ENCODE data around the gene ATP2C1.

ATP2C1 gene

DNA sequence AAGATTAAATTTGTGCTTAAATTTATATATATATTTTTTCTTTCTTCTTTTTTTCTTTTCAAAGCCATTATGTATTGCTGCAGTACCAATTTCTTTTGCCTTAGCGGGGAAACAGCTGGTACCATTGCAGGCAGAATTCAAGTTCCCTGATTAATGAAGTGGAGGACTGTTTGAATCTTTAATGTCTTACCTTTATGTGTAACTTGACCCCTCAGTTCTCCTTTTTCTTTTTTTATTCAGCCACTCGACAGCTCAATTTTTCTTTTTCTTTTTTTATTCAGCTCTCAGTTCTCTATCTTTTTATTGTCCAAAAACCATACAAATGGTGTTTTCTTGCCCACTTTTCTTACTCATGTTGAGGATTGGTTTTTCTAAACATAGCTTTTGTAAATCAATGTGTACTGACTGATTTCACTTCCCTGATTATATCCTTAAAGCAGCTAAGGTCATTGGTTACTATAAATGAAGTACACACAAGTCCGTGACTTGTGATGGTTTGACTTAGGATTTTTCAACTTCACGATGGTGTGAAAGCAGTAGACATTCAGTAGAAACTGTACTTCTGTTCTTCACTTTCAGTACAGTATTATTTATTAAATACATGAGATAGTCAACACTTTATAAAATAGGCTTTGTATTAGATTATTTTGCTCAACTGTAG lies 22.8 kb downstream of the ATP2C1 start:
- TF ChIP-seq, protein P1, sequence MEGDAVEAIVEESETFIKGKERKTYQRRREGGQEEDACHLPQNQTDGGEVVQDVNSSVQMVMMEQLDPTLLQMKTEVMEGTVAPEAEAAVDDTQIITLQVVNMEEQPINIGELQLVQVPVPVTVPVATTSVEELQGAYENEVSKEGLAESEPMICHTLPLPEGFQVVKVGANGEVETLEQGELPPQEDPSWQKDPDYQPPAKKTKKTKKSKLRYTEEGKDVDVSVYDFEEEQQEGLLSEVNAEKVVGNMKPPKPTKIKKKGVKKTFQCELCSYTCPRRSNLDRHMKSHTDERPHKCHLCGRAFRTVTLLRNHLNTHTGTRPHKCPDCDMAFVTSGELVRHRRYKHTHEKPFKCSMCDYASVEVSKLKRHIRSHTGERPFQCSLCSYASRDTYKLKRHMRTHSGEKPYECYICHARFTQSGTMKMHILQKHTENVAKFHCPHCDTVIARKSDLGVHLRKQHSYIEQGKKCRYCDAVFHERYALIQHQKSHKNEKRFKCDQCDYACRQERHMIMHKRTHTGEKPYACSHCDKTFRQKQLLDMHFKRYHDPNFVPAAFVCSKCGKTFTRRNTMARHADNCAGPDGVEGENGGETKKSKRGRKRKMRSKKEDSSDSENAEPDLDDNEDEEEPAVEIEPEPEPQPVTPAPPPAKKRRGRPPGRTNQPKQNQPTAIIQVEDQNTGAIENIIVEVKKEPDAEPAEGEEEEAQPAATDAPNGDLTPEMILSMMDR (IDR thresholded peaks at IDR 0.05; ENCODE audit: insufficient read depth, low read depth, low read length, missing control alignments), result no peak
- no peak overlapping the region for H3K4me3 ChIP-seq (ENCODE audit: low read depth, low read length)
- peak; percentile 58 for DNase-seq (ENCODE audit: low read depth)

DNA sequence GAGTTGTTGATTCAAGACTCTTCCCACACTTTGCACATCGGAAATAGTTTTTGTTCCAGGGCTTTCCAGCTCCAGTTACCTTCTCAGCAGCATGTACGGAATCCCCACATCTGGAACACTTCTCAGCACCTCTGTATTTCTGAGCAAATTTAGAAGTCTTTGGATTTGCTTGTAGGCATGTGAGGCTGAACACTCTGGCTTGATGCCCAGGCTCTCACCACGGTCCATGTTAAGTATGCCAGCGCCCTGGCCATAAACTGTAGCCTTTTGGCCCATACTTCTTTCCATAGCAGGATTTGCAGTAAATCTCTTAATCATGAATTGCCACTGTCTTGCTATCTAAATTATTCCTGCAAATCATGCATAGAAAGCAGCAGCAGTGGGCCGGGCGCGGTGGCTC lies 24.4 kb downstream of the ATP2C1 start:
- no peak for DNase-seq (ENCODE audit: low read depth)
- TF ChIP-seq, protein P1 (IDR thresholded peaks at IDR 0.05; ENCODE audit: insufficient read depth, low read depth, low read length, missing control alignments), result no peak
- H3K4me3 ChIP-seq (ENCODE audit: low read depth, low read length), result no peak overlapping the region

DNA sequence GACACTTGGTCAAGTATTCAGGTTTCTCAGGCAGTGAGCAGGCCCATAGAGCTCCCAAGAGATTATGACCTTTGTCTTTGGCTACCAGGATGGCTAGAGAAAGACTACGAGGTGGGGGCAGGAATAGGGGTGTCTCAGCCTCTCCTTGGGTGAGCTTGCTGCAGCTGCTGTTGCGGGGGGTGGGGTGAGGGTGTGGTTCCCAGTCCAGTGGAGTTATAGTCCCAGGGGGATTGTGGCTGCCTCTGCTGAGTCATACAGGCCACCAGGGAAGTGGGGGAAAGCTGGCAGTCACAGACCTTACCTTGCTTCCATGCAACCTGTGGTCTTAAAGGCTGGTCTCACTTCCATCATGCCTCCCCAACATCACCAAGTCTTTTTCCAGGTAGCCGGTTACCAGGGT lies 31.7 kb downstream of the ATP2C1 start:
- H3K4me3 ChIP-seq (ENCODE audit: low read depth, low read length), result no peak overlapping the region
- peak; percentile 88 for DNase-seq (ENCODE audit: low read depth)

DNA sequence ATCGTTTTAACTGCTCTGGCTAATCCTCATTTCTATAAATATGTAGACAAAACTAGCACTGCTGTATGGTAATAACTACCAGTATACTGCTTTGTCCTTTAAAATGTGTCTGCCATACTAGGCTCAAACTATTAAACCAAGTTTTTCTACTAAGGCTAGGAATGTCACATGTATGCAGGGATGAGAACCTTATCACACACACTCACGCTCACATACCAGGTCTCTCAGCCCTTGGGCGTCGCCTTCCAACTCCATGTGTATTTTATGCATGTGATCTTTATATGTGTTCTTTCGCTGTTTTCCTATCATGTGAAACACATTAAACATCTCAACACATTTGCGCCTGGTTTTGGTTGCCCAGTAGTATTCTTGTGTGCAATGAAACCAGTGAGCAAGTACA lies 32.6 kb downstream of the ATP2C1 start:
- TF ChIP-seq, protein P1 (IDR thresholded peaks at IDR 0.05; ENCODE audit: insufficient read depth, low read depth, low read length, missing control alignments), result no peak
- H3K4me3 ChIP-seq (ENCODE audit: low read depth, low read length), result no peak overlapping the region
- DNase-seq (ENCODE audit: low read depth), result no peak

More for the DNA sequence above, 31.7 kb downstream of the ATP2C1 start:
- TF ChIP-seq, protein P1 (IDR thresholded peaks at IDR 0.05; ENCODE audit: insufficient read depth, low read depth, low read length, missing control alignments), result no peak

DNA sequence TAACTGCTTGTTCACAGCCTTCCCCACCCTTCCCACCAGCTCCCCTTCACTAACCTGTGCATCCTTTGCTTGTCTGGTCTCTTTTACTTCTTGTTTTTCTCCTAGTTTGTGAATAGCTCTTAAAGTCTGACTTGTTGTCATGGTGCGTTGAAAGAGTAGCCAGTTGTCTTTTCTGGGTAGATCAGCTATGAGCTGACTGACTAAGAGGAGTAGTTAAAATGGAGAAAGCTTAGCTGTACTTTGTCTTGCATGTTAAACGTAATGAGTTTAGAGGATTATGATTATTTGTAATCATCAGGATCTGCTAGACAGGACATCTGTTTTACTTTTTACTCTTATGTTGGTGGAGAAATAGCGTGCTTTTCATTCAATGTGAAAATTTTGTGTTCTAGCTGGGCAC lies 35.9 kb downstream of the ATP2C1 start:
- no peak overlapping the region for H3K4me3 ChIP-seq (ENCODE audit: low read depth, low read length)
- TF ChIP-seq, protein P1 (IDR thresholded peaks at IDR 0.05; ENCODE audit: insufficient read depth, low read depth, low read length, missing control alignments), result no peak
- DNase-seq (ENCODE audit: low read depth), result no peak

DNA sequence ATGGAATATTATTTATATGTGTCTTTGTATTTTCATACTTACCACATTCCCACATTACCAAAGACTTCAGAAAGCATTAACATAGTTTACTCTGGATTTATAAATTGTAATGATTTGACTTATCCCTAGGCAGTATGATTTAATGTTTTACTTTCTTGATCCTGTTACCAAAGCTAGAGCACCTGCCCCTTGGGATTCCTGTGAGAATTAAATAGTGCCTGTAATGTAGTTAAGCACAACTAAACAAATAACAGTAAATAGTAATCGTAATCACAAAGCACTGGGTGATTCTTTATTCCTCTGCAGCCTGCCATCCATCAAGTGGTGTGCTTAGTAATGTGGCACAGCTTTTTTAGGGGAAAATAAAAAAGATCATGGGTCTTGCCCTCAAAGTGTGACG lies 39.1 kb downstream of the ATP2C1 start:
- DNase-seq (ENCODE audit: low read depth), result no peak
- TF ChIP-seq, protein P1 (IDR thresholded peaks at IDR 0.05; ENCODE audit: insufficient read depth, low read depth, low read length, missing control alignments), result no peak
- H3K4me3 ChIP-seq (ENCODE audit: low read depth, low read length), result no peak overlapping the region

DNA sequence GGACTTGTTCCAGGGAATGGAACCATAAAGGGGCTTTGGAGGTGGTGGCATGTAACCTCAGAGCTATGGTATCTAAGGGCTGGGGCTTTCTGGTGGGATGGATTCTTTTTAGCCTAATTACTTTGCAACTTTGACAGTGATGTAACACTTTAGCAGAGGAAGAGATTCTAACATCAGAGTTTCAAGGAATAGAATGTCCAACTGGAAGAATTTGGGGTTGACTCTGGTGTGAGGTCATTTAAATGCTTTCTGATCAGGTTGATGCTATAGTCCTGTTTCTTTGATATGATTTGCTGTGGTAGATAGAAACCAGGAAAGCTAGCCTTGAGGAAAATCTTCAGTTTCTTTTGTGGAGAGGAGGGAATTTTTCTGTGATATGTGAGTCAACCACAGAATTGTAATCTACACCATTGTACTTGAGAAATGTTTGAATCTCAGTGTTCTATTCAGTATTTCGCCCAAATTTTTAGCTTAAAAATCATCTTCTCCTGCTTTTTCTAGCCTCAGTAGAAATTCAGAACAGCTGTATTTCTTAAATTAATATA lies 40.0 kb downstream of the ATP2C1 start:
- TF ChIP-seq, protein P1 (IDR thresholded peaks at IDR 0.05; ENCODE audit: insufficient read depth, low read depth, low read length, missing control alignments), result no peak
- no peak for DNase-seq (ENCODE audit: low read depth)

More for the DNA sequence above, 40.0 kb downstream of the ATP2C1 start:
- no peak overlapping the region for H3K4me3 ChIP-seq (ENCODE audit: low read depth, low read length)

Data from GM12865 (cell line).